Anterior cingulate cortex (tissue), 58 donors: ENCODE measurements around the gene PARP9.

Experiments
- DNase-seq, 58 donors: peaks; one replicate each; lab custom pipeline; 2025; lab: John Stamatoyannopoulos, UW

PARP9 gene

GRCh38 chr3:122493296-122493695 lies 70.8 kb downstream of the PARP9 start:
- no peak for DNase-seq

- DNase-seq = no peak
Measured at GRCh38 chr3:122488262-122488973, 75.7 kb downstream of the PARP9 start.

GRCh38 chr3:122484985-122485384 lies 79.1 kb downstream of the PARP9 start:
- DNase-seq = no peak

GRCh38 chr3:122481390-122481789 lies 82.7 kb downstream of the PARP9 start:
- DNase-seq = no peak
